ENCODE measurements around the gene NR0B2. TPM values are rescaled to one million over a fixed set of nuclear protein-coding genes. Genes with fewer than 3 reads are reported as not detected.

Gene NR0B2
- polyA plus RNA-seq, 1 donor from 2014 or later: not detected

Other genes with a start within 250 kb of the NR0B2 start
- gene ARID1A, start 218.0 kb downstream of the NR0B2 start, polyA plus RNA-seq: 24.4 TPM
- gene PIGV, start 126.0 kb downstream of the NR0B2 start, polyA plus RNA-seq: 10.6 TPM
- gene ZDHHC18, start 87.3 kb downstream of the NR0B2 start, polyA plus RNA-seq: 4.3 TPM
- not detected for gene SFN, start 50.8 kb downstream of the NR0B2 start, polyA plus RNA-seq
- 20.3 TPM for gene GPN2, start 23.7 kb downstream of the NR0B2 start, polyA plus RNA-seq
- gene GPATCH3, start 13.5 kb downstream of the NR0B2 start, polyA plus RNA-seq: 22.1 TPM
- 121 TPM for gene NUDC, start 7.8 kb upstream of the NR0B2 start, polyA plus RNA-seq
- 2.9 TPM for gene KDF1, start 46.5 kb upstream of the NR0B2 start, polyA plus RNA-seq
- gene TRNP1, start 79.7 kb upstream of the NR0B2 start, polyA plus RNA-seq: not detected
- not detected for gene TENT5B, start 98.9 kb upstream of the NR0B2 start, polyA plus RNA-seq
- gene SLC9A1, start 241.2 kb upstream of the NR0B2 start, polyA plus RNA-seq: 8.9 TPM